ENCODE measurements around the gene PPP1CC. TPM values are rescaled to one million over a fixed set of nuclear protein-coding genes. Genes with fewer than 3 reads are reported as not detected.

PPP1CC gene
- total and polyA plus RNA-seq, 8 donors: 33.3 to 92.7 (median 70.2) TPM

- DNase-seq (peak in 1 of 6 donors; percentile 40), ATAC-seq (peak; percentile 13 to 31 (median 22)), FAIRE-seq (no peak)
- no peaks in the 10 kb centered on the region for H3K36me3 ChIP-seq
- H3K4me3 ChIP-seq: peak overlapping the region; percentile 66 to 95 (median 92)
- no peaks in the 10 kb centered on the region for H3K9me3 ChIP-seq
- no peaks in the 10 kb centered on the region for H3K27me3 ChIP-seq
- no peak for TF ChIP-seq CTCF (IDR thresholded peaks at IDR 0.05)
- peak overlapping the region; percentile 76 to 87 (median 82) for H3K27ac ChIP-seq
- peaks cover 20 to 32% (median 29%) of the 10 kb centered on the region in 3 donors for H3K4me1 ChIP-seq
- intact Hi-C loops (cut with DNase I): no loop called here
- 0 to 1% methylated on average over 34 to 44 of the region's 44 CpGs for WGBS, 2 donors
Measured at GRCh38 chr12:110742096-110742717, 484 bp downstream of the PPP1CC start.

GRCh38 chr12:110741341-110742095 is 1.2 kb downstream of the PPP1CC start:
- Histone ChIP-seq H3K4me1 (peaks cover 20 to 32% (median 29%) of the 10 kb centered on the region in 3 donors), H3K36me3 (no peaks in the 10 kb centered on the region), H3K27me3 (no peaks in the 10 kb centered on the region), H3K27ac (peak overlapping the region in 2 of 4 donors; percentile 84 to 87), H3K9me3 (no peaks in the 10 kb centered on the region), H3K4me3 (peak overlapping the region; percentile 66 to 95 (median 92))
- no peak for TF ChIP-seq CTCF (IDR thresholded peaks at IDR 0.05)
- WGBS, 2 donors: 0% methylated on average over 14 of the region's 14 CpGs
- DNase-seq (peak in 1 of 6 donors; percentile 22), ATAC-seq (peak in 1 of 4 donors; percentile 15), FAIRE-seq (no peak)
- intact Hi-C loops (cut with DNase I): no loop called here

GRCh38 chr12:110739894-110740293 is 2.8 kb downstream of the PPP1CC start:
- Histone ChIP-seq H3K36me3 (no peaks in the 10 kb centered on the region), H3K4me1 (peaks cover 20 to 32% (median 29%) of the 10 kb centered on the region in 3 donors), H3K9me3 (no peaks in the 10 kb centered on the region), H3K27ac (no peak overlapping the region), H3K4me3 (peak overlapping the region in 2 of 4 donors; percentile 89 to 95), H3K27me3 (no peaks in the 10 kb centered on the region)
- intact Hi-C loops (cut with DNase I): no loop called here
- FAIRE-seq: no peak
- WGBS, 2 donors: 64 to 67% methylated on average over 3 of the region's 3 CpGs
- TF ChIP-seq CTCF (IDR thresholded peaks at IDR 0.05): no peak
- no peak for ATAC-seq
- no peak for DNase-seq

GRCh38 chr12:110739488-110739887 is 3.2 kb downstream of the PPP1CC start:
- WGBS, 2 donors: 6 to 23% methylated on average over 1 of the region's 1 CpG
- TF ChIP-seq CTCF (IDR thresholded peaks at IDR 0.05): no peak
- no peaks in the 10 kb centered on the region for H3K9me3 ChIP-seq
- peaks cover 20 to 32% (median 29%) of the 10 kb centered on the region in 3 donors for H3K4me1 ChIP-seq
- H3K27me3 ChIP-seq: no peaks in the 10 kb centered on the region
- peaks cover 0 to 2% (median 0%) of the 10 kb centered on the region in 3 donors for H3K36me3 ChIP-seq
- no peak for FAIRE-seq
- H3K27ac ChIP-seq: no peak overlapping the region
- no peak for DNase-seq
- ATAC-seq: no peak
- intact Hi-C loops (cut with DNase I): no loop called here
- H3K4me3 ChIP-seq: peak overlapping the region in 1 of 4 donors; percentile 89
